CD4-positive, alpha-beta T cell (primary cell): ENCODE results near the gene KRI1. TPM values are rescaled to one million over a fixed set of nuclear protein-coding genes. Genes with fewer than 3 reads are reported as not detected.

Source experiments
- ATAC-seq: fragments of 200-7000 bp; cut with Tn5 transposase; one replicate; pipeline ENCODE4 v1.10.0; 2022; ENCODE audit warnings: mild to moderate bottlenecking; ENCODE audit not compliant: poor library complexity
- CTCF ChIA-PET: fragments of 350-600 bp; sonication (Branson Sonifier 250); formaldehyde crosslinking; loops from one replicate; lab custom pipeline; 2021; ENCODE audit warnings: antibody characterized with exemption, inconsistent platforms; lab: Charles Lee
- POLR2A ChIA-PET: fragments of 350-600 bp; sonication (Branson Sonifier 250); formaldehyde crosslinking; loops from one replicate; lab custom pipeline; 2021; ENCODE audit warnings: antibody characterized with exemption, inconsistent platforms; lab: Charles Lee
- DNase-seq, 14 experiments: peaks; one replicate each; pipeline ENCODE4 v3.0.0-alpha.2; 2013 to 2020; ENCODE audit warnings: mixed read lengths in 2 of 14
- H3K27ac ChIP-seq, 2 donors: one replicate each; pipeline versions ENCODE4 v1.5.1 to v1.7.0; 2013; ENCODE audit warnings: low read length in 2 of 2, low read depth in 1 of 2, mild to moderate bottlenecking in 1 of 2
- H3K27me3 ChIP-seq, 2 experiments: 1 replicate in 1 of 2; 2 replicates in 1 of 2; pipeline versions ENCODE4 v1.6.1 to v1.7.0; 2013; ENCODE audit warnings: low read length in 2 of 2, control low read depth in 1 of 2, mild to moderate bottlenecking in 1 of 2, moderate library complexity in 1 of 2; ENCODE audit not compliant: insufficient read depth in 2 of 2, control insufficient read depth in 1 of 2
- H3K36me3 ChIP-seq: one replicate; pipeline ENCODE4 v1.6.1; 2013; ENCODE audit warnings: low read length, control low read depth; ENCODE audit not compliant: insufficient read depth
- H3K4me1 ChIP-seq: one replicate; pipeline ENCODE4 v1.6.1; 2013; ENCODE audit warnings: low read length, control low read depth; ENCODE audit not compliant: insufficient read depth
- H3K4me3 ChIP-seq: one replicate; pipeline ENCODE4 v1.5.1; 2013; ENCODE audit warnings: mild to moderate bottlenecking, low read length, moderate library complexity
- H3K9me3 ChIP-seq, 2 experiments: 1 replicate in 1 of 2; 2 replicates in 1 of 2; pipeline versions ENCODE4 v1.6.1 to v1.7.0; 2013; ENCODE audit warnings: low read length in 2 of 2, mild to moderate bottlenecking in 2 of 2, control low read depth in 1 of 2, moderate library complexity in 1 of 2; ENCODE audit not compliant: control insufficient read depth in 1 of 2, insufficient read depth in 1 of 2
- H3K27ac Mint-ChIP-seq: one replicate; pipeline ENCODE4 v1.8.0; 2020; ENCODE audit warnings: mixed read lengths
- H3K27me3 Mint-ChIP-seq: one replicate; pipeline ENCODE4 v1.8.0; 2021; ENCODE audit warnings: mixed read lengths
- H3K36me3 Mint-ChIP-seq: one replicate; pipeline ENCODE4 v1.8.0; 2021; ENCODE audit warnings: low read depth, mixed read lengths
- H3K4me1 Mint-ChIP-seq: one replicate; pipeline ENCODE4 v1.8.0; 2021; ENCODE audit warnings: low read depth, mixed read lengths
- H3K4me3 Mint-ChIP-seq: one replicate; pipeline ENCODE4 v1.8.0; 2020; ENCODE audit warnings: mild to moderate bottlenecking, mixed read lengths
- H3K9me3 Mint-ChIP-seq: one replicate; pipeline ENCODE4 v1.8.0; 2020; ENCODE audit warnings: mixed read lengths
- CTCF ChIP-seq: fragments of 200-600 bp; IDR thresholded peaks from one replicate; pipeline ENCODE4 v1.8.0; 2022; ENCODE audit warnings: antibody characterized with exemption, mild to moderate bottlenecking
- intact Hi-C, 2 experiments: fragments of 100-400 bp; cut with DNase I in 1 of 2; cut with micrococcal nuclease in 1 of 2; formaldehyde crosslinking; loops; one replicate each; pipeline versions ENCODE4 v1.15.1 to v1.9.0; 2023 to 2025; cut with DNase I, micrococcal nuclease
- total RNA-seq, 174 experiments: library from RNA in 2 of 174; stranded (reverse) in 2 of 174; gene quantifications; one replicate each; pipeline ENCODE4 v1.2.3 and lab custom pipeline; 2021 to 2026

Gene KRI1
- total RNA-seq, 2 experiments from 2014 or later = 36.8 to 39.6 TPM

GRCh38 chr19:10544753-10545251 is 21.0 kb downstream of the KRI1 start:
- TF ChIP-seq CTCF = no peak
- Histone ChIP-seq H3K27me3 (no peaks in the 10 kb centered on the region), H3K4me1 (peaks cover 29% of the 10 kb centered on the region), H3K4me3 (peak overlapping the region; percentile 90), H3K27ac (no peak overlapping the region), H3K9me3 (no peaks in the 10 kb centered on the region), H3K36me3 (peaks cover 28% of the 10 kb centered on the region)
- CTCF ChIA-PET = no interaction called here
- Mint-ChIP-seq H3K4me3 (peak overlapping the region; percentile 89), H3K9me3 (no peaks in the 10 kb centered on the region), H3K27me3 (no peaks in the 10 kb centered on the region), H3K27ac (peak overlapping the region; percentile 78), H3K4me1 (peaks cover 18% of the 10 kb centered on the region), H3K36me3 (peaks cover 22% of the 10 kb centered on the region)
- POLR2A ChIA-PET = interaction anchor here (0.6 kb wide), 1 partner anchor 23 kb away, joined by 4 read pairs; no protein-coding TSS in a partner anchor
- DNase-seq (peak in 3 of 14 experiments; percentile 21 to 53 (median 35)), ATAC-seq (no peak)
- intact Hi-C loops = loop anchor here in 1 of 2 experiments (5.0 kb wide), 1 partner anchor 43 kb away; the partner anchor contains the start of gene KEAP1

- H3K27me3 ChIP-seq = no peaks in the 10 kb centered on the region
- CTCF ChIA-PET = no interaction called here
- Mint-ChIP-seq H3K27ac (peak overlapping the region; percentile 78), H3K4me3 (peak overlapping the region; percentile 89), H3K4me1 (peaks cover 18% of the 10 kb centered on the region), H3K36me3 (peaks cover 17% of the 10 kb centered on the region), H3K27me3 (no peaks in the 10 kb centered on the region), H3K9me3 (no peaks in the 10 kb centered on the region)
- peak overlapping the region; percentile 48 to 78 for H3K27ac ChIP-seq
- no peak for ATAC-seq
- H3K4me1 ChIP-seq = peaks cover 27% of the 10 kb centered on the region
- no peak for TF ChIP-seq CTCF
- intact Hi-C loops = loop anchor here in 1 of 2 experiments (5.0 kb wide), 1 partner anchor 42 kb away; the partner anchor contains the start of gene KEAP1
- POLR2A ChIA-PET = interaction anchor here (0.6 kb wide), 1 partner anchor 23 kb away, joined by 4 read pairs; no protein-coding TSS in a partner anchor
- peak in 4 of 14 experiments; percentile 37 to 52 (median 40) for DNase-seq
- peak overlapping the region; percentile 90 for H3K4me3 ChIP-seq
- no peaks in the 10 kb centered on the region for H3K9me3 ChIP-seq
- H3K36me3 ChIP-seq = peaks cover 24% of the 10 kb centered on the region
Measured at GRCh38 chr19:10544242-10544752, 21.5 kb downstream of the KRI1 start.

GRCh38 chr19:10543420-10544241 is 22.2 kb downstream of the KRI1 start, which contains the start of gene ATG4D:
ATG4D (plus strand) TSS chr19:10543904; CDS start chr19:10544091, 187 bp downstream.
- Histone ChIP-seq H3K36me3 (peaks cover 18% of the 10 kb centered on the region), H3K27ac (peak within 1 kb of the TSS; percentile 48 to 78), H3K27me3 (peaks cover 0 to 3% of the 10 kb centered on the region in 2 experiments), H3K9me3 (no peaks in the 10 kb centered on the region), H3K4me1 (peaks cover 27% of the 10 kb centered on the region), H3K4me3 (peak within 1 kb of the TSS; percentile 90)
- H3K27me3 Mint-ChIP-seq = peaks cover 5% of the 10 kb centered on the region
- H3K4me1 Mint-ChIP-seq = peaks cover 18% of the 10 kb centered on the region
- DNase-seq = peak; percentile 68 to 92 (median 80)
- ATAC-seq = peak; percentile 86
- H3K4me3 Mint-ChIP-seq = peak within 1 kb of the TSS; percentile 89
- peaks cover 11% of the 10 kb centered on the region for H3K36me3 Mint-ChIP-seq
- intact Hi-C loops = loop anchor here (1.0 to 5.0 kb wide), 4 partner anchors 23 to 110 kb away; partner anchors contain the start of genes KEAP1 (in 1 of the 2) and KRI1 (in 1 of the 2)
- peak within 1 kb of the TSS; percentile 79 for H3K27ac Mint-ChIP-seq
- no peak for TF ChIP-seq CTCF
- H3K9me3 Mint-ChIP-seq = no peaks in the 10 kb centered on the region
- ChIA-PET POLR2A (interaction anchor here (0.7 to 1.7 kb wide), 4 partner anchors 11 to 174 kb away, joined by 3 to 9 read pairs (median 6); partner anchors contain the start of genes CDKN2D and KRI1), CTCF (interaction anchor here (1.3 to 3.7 kb wide), 2 partner anchors 10 to 24 kb away, joined by 3 to 24 read pairs; partner anchors contain the start of genes CDKN2D and KRI1)
